ENCODE measurements around the gene LYST. TPM values are rescaled to one million over a fixed set of nuclear protein-coding genes. Genes with fewer than 3 reads are reported as not detected.

LYST gene
- total and polyA plus RNA-seq, 2 donors (not counting 3 experiments of a cell fraction or from before 2014, with no cell fraction given) = 3.1 to 9.6 TPM

GRCh38 chr1:235659186-235659771 lies 207.4 kb downstream of the LYST start:
- H3K9me3 ChIP-seq (replicated peaks; ENCODE audit: control insufficient read depth, insufficient read depth, low read length) = no peaks in the 10 kb centered on the region
- H3K4me1 ChIP-seq (ENCODE audit: control insufficient read depth, extremely low read depth, insufficient read depth, low read length) = no peaks in the 10 kb centered on the region
- no peak overlapping the region for H3K4me3 ChIP-seq (replicated peaks in 1 of 3; ENCODE audit: insufficient read depth in 1 of 3, low read depth in 1 of 3, low read length in 3 of 3)
- no peaks in the 10 kb centered on the region for H3K79me2 ChIP-seq (ENCODE audit: control insufficient read depth, insufficient read depth, low read length)
- peaks cover 4 to 5% of the 10 kb centered on the region in 2 experiments for H3K27me3 ChIP-seq (ENCODE audit: control insufficient read depth in 2 of 2, insufficient read depth in 2 of 2, low read length in 2 of 2)
- DNase-seq (ENCODE audit: low read depth, low spot score) = no peak
- intact Hi-C loops (cut with micrococcal nuclease) = no loop called here
- H3K36me3 ChIP-seq (ENCODE audit: control insufficient read depth in 2 of 2, extremely low read depth in 1 of 2, insufficient read depth in 2 of 2, low read length in 2 of 2) = no peaks in the 10 kb centered on the region
- no peak for FAIRE-seq
- H3K9ac ChIP-seq (replicated peaks; ENCODE audit: extremely low read depth, insufficient read depth, low read length) = no peak overlapping the region
- dilution Hi-C loops (cut with MboI; ENCODE audit: extremely low pct_ligation_motif_present, low sequenced_read_pairs) = no loop called here
- CTCF ChIA-PET = interaction anchor here (0.7 to 1.3 kb wide), 3 partner anchors 36 to 313 kb away, joined by 4 to 6 read pairs (median 4); no protein-coding TSS in a partner anchor
- no peak overlapping the region for H3K4me2 ChIP-seq (ENCODE audit: insufficient read depth, low read length)
- POLR2A ChIA-PET = interaction anchor here (0.7 kb wide), 1 partner anchor 870 kb away, joined by 4 read pairs; no protein-coding TSS in a partner anchor
- no peak for TF ChIP-seq MYC (IDR thresholded peaks at IDR 0.05; ENCODE audit: low read depth, low read length)
- TF ChIP-seq CTCF (IDR thresholded peaks at IDR 0.05; ENCODE audit: extremely low read depth in 1 of 2, insufficient read depth in 1 of 2, low read depth in 1 of 2, low read length in 2 of 2) = no peak
- H4K20me1 ChIP-seq (replicated peaks; ENCODE audit: control insufficient read depth, extremely low read depth, insufficient read depth, low read length) = no peaks in the 10 kb centered on the region
- H2AFZ ChIP-seq (ENCODE audit: low read depth, low read length) = no peak overlapping the region
- BruUV-seq (replicated peaks) = no TSS peak
- no peak overlapping the region for H3K27ac ChIP-seq (ENCODE audit: insufficient read depth, low read depth, low read length)
- no peaks in the 10 kb centered on the region for H3K9me1 ChIP-seq (replicated peaks; ENCODE audit: control insufficient read depth, extremely low read depth, insufficient read depth, low read length)

GRCh38 chr1:235657747-235658526 lies 208.8 kb downstream of the LYST start:
- TF ChIP-seq JUN (IDR thresholded peaks at IDR 0.05; ENCODE audit: borderline replicate concordance, insufficient read depth, insufficient read length, low read depth) = no peak
- TF ChIP-seq GATA2 (IDR thresholded peaks at IDR 0.05; ENCODE audit: insufficient read depth, insufficient read length, low read depth, low read length) = no peak
- TF ChIP-seq POLR2A (IDR thresholded peaks at IDR 0.05; ENCODE audit: low read depth, low read length) = no peak
- no peak for TF ChIP-seq MAX (IDR thresholded peaks at IDR 0.05; ENCODE audit: insufficient read depth, insufficient read length)
- TF ChIP-seq FOS (IDR thresholded peaks at IDR 0.05; ENCODE audit: borderline replicate concordance, insufficient read depth, low read length) = no peak
- H3K79me2 ChIP-seq (ENCODE audit: control insufficient read depth, insufficient read depth, low read length) = no peaks in the 10 kb centered on the region
- H3K4me2 ChIP-seq (ENCODE audit: insufficient read depth, low read length) = no peak overlapping the region
- DNase-seq (ENCODE audit: low read depth, low spot score) = no peak
- no peak overlapping the region for H3K9ac ChIP-seq (replicated peaks; ENCODE audit: extremely low read depth, insufficient read depth, low read length)
- FAIRE-seq = no peak
- H3K36me3 ChIP-seq (ENCODE audit: control insufficient read depth in 2 of 2, extremely low read depth in 1 of 2, insufficient read depth in 2 of 2, low read length in 2 of 2) = no peaks in the 10 kb centered on the region
- H3K27me3 ChIP-seq (ENCODE audit: control insufficient read depth in 2 of 2, insufficient read depth in 2 of 2, low read length in 2 of 2) = peaks cover 7 to 10% of the 10 kb centered on the region in 2 experiments
- H2AFZ ChIP-seq (ENCODE audit: low read depth, low read length) = no peak overlapping the region
- H3K9me3 ChIP-seq (replicated peaks; ENCODE audit: control insufficient read depth, insufficient read depth, low read length) = no peaks in the 10 kb centered on the region
- H3K4me3 ChIP-seq (replicated peaks in 1 of 3; ENCODE audit: insufficient read depth in 1 of 3, low read depth in 1 of 3, low read length in 3 of 3) = no peak overlapping the region
- dilution Hi-C loops (cut with MboI; ENCODE audit: extremely low pct_ligation_motif_present, low sequenced_read_pairs) (no loop called here), intact Hi-C loops (cut with micrococcal nuclease) (no loop called here)
- no TSS peak for BruUV-seq (replicated peaks)
- H4K20me1 ChIP-seq (replicated peaks; ENCODE audit: control insufficient read depth, extremely low read depth, insufficient read depth, low read length) = no peaks in the 10 kb centered on the region
- no peaks in the 10 kb centered on the region for H3K9me1 ChIP-seq (replicated peaks; ENCODE audit: control insufficient read depth, extremely low read depth, insufficient read depth, low read length)
- H3K4me1 ChIP-seq (ENCODE audit: control insufficient read depth, extremely low read depth, insufficient read depth, low read length) = no peaks in the 10 kb centered on the region
- CTCF ChIA-PET = interaction anchor here (0.6 to 1.4 kb wide), 6 partner anchors 17 to 314 kb away, joined by 3 to 6 read pairs (median 4); no protein-coding TSS in a partner anchor
- POLR2A ChIA-PET = no interaction called here
- no peak overlapping the region for H3K27ac ChIP-seq (ENCODE audit: insufficient read depth, low read depth, low read length)
